HCT116 (cell line): ENCODE data around the gene TTC38.

Source experiments
- CTCF ChIP-seq, 3 experiments: fragments of 200-600 bp in 1 of 3; sonication (generic) in 1 of 3; IDR thresholded peaks in 2 of 3; conservative IDR thresholded peaks in 1 of 3; 2 replicates each; pipeline ENCODE4 v1.5.1; 2012 to 2017; ENCODE audit warnings: low read depth in 2 of 3, low read length in 2 of 3, antibody characterized with exemption in 1 of 3, borderline replicate concordance in 1 of 3, control low read depth in 1 of 3, mild to moderate bottlenecking in 1 of 3, mixed read lengths in 1 of 3, mixed run types in 1 of 3, moderate library complexity in 1 of 3; ENCODE audit not compliant: insufficient read depth in 1 of 3
- SP1 ChIP-seq: IDR thresholded peaks from 2 replicates; pipeline ENCODE4 v1.6.1; 2012; ENCODE audit warnings: low read depth
- YY1 ChIP-seq: IDR thresholded peaks from 2 replicates; pipeline ENCODE4 v1.6.1; 2011; ENCODE audit warnings: low read length, low read depth, moderate library complexity, mild to moderate bottlenecking; ENCODE audit not compliant: insufficient replicate concordance; ENCODE audit errors: extremely low read depth

- TF ChIP-seq CTCF (IDR thresholded peaks at IDR 0.05 in 2 of 3, conservative IDR thresholded peaks at IDR 0.05 in 1 of 3; ENCODE audit: borderline replicate concordance in 1 of 3, insufficient read depth in 1 of 3, low read depth in 2 of 3, low read length in 2 of 3) (no peak), YY1 (no peak), SP1 (no peak)
Observed at GRCh38 chr22:46278656-46279645, 11.1 kb downstream of the TTC38 start.
